ENCODE results near the gene SND1.

SND1 gene

DNA sequence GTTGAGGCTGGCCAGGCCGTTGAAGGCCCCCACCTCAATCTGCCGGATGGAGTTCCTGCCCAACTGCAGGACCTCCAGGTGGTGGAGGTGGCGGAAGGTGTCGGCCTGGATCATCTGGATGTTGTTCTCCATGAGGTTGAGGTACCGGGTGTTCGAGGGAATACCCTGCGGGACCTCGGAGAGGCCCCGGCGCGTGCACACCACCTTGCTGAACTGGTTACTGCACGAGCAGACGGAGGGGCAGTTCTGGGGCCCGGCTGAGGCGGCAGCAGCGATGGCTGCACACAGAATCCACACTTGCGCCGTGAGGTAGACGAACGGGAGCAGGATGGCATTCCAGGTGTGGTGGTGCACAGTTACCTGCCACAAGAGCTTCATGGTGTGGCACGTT is 378.3 kb downstream of the SND1 start:
- Histone ChIP-seq H3K4me1 (ENCODE audit: insufficient read depth, low read length) (peaks cover 63% of the 10 kb centered on the region), H3K4me3 (ENCODE audit: low read length) (peak overlapping the region; percentile 61), H3K36me3 (ENCODE audit: insufficient read depth, low read length) (peaks cover 25% of the 10 kb centered on the region), H3K27me3 (ENCODE audit: insufficient read depth, low read length) (no peaks in the 10 kb centered on the region), H2AFZ (ENCODE audit: low read depth, low read length) (no peak overlapping the region), H3K9me3 (ENCODE audit: low read length) (peaks cover 8% of the 10 kb centered on the region)

DNA sequence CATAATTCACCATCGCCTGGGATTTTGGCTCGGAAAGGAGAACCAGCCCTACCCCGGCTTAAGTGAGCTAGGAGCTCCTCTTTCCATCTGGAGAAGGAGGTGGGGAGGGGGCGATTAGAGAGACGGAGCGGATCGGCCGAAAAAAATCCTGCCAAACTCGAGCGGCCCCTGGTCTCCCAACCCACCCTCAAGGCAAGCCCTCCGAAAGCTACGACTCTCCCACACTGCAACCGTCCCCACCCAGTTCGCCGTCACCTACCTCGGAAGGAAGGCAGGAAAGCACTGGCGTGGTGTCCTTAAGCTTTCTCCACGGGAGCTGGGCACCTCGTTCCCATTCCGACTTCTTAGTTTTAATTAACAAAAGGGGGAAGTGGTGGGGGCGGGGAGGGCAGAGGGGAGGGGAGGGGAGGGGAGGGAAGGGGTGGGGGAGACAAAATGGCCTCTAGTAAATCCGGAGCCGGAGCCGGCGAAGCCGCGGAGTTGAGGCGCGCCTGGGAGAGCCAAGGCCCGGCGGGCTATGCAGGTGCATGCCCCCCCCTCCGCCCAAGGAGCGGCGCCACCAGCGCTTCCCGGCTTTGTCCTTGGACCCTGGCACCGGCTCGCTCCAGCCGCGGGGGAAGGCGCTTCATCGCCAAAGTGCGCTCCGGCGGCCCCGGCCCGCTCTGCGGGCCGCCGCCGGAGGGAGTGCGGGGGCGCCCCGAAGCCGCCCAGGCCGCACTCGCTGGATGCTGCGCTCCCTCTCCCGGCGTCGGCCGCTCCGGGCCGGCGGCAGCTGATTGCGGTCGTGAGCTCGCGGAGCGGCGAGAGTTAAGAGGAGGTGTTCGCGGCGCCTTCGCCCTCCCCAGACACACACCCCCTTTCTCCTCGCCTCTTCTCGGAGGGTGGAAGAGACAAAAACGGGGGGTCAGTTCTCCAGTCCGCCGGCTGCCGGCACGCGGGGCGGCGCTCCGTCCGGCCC is 378.9 kb downstream of the SND1 start, which contains the start of gene LRRC4:
TSS of gene LRRC4 (minus strand) at position 784 of the 958 bp plus-strand sequence. CDS start 797 bp downstream, outside the sequence.
- no peak within 1 kb of the TSS for H2AFZ ChIP-seq (ENCODE audit: low read depth, low read length)
- peaks cover 20% of the 10 kb centered on the region for H3K36me3 ChIP-seq (ENCODE audit: insufficient read depth, low read length)
- H3K27me3 ChIP-seq (ENCODE audit: insufficient read depth, low read length) = no peaks in the 10 kb centered on the region
- H3K9me3 ChIP-seq (ENCODE audit: low read length) = peaks cover 8% of the 10 kb centered on the region
- H3K4me1 ChIP-seq (ENCODE audit: insufficient read depth, low read length) = peaks cover 56% of the 10 kb centered on the region
- H3K4me3 ChIP-seq (ENCODE audit: low read length) = peak within 1 kb of the TSS; percentile 61

- Histone ChIP-seq H3K36me3 (ENCODE audit: insufficient read depth, low read length) (peaks cover 17% of the 10 kb centered on the region), H3K9me3 (ENCODE audit: low read length) (peaks cover 8% of the 10 kb centered on the region), H3K4me3 (ENCODE audit: low read length) (peak overlapping the region; percentile 61), H2AFZ (ENCODE audit: low read depth, low read length) (peak overlapping the region; percentile 58), H3K27me3 (ENCODE audit: insufficient read depth, low read length) (no peaks in the 10 kb centered on the region), H3K4me1 (ENCODE audit: insufficient read depth, low read length) (peaks cover 45% of the 10 kb centered on the region)
These were observed 380.1 kb downstream of the SND1 start for GRCh38 chr7:128031901-128032604.

GRCh38 chr7:128032605-128033235 is 380.7 kb downstream of the SND1 start:
- Histone ChIP-seq H3K4me3 (ENCODE audit: low read length) (peak overlapping the region; percentile 61), H3K36me3 (ENCODE audit: insufficient read depth, low read length) (peaks cover 17% of the 10 kb centered on the region), H3K4me1 (ENCODE audit: insufficient read depth, low read length) (peaks cover 38% of the 10 kb centered on the region), H2AFZ (ENCODE audit: low read depth, low read length) (peak overlapping the region; percentile 58), H3K27me3 (ENCODE audit: insufficient read depth, low read length) (no peaks in the 10 kb centered on the region), H3K9me3 (ENCODE audit: low read length) (peaks cover 8% of the 10 kb centered on the region)

DNA sequence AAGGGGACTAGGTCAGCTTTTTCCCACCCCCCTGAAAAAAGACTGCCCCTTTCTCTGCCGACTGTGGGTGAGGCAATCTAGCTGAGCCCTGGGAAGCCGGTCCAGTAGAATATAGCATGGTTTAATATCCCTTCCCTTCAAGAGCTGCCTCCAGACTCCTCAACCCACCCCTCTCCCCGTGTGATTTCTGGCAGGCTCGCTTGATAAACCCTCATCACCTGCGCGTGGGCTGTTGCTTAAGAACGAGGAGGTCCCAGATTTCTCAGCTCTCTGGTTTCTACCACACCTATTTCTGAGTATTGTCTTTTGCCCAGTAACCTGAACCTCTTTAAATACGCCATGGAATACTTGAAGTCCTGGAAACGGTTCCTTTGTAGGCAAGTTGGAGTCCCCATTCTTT is 381.3 kb downstream of the SND1 start:
- Histone ChIP-seq H3K9me3 (ENCODE audit: low read length) (peaks cover 8% of the 10 kb centered on the region), H3K36me3 (ENCODE audit: insufficient read depth, low read length) (peaks cover 17% of the 10 kb centered on the region), H3K4me1 (ENCODE audit: insufficient read depth, low read length) (peaks cover 33% of the 10 kb centered on the region), H3K4me3 (ENCODE audit: low read length) (peak overlapping the region; percentile 61), H3K27me3 (ENCODE audit: insufficient read depth, low read length) (no peaks in the 10 kb centered on the region), H2AFZ (ENCODE audit: low read depth, low read length) (no peak overlapping the region)

GRCh38 chr7:128034825-128035224 is 382.8 kb downstream of the SND1 start:
- peaks cover 18% of the 10 kb centered on the region for H3K4me1 ChIP-seq (ENCODE audit: insufficient read depth, low read length)
- peaks cover 4% of the 10 kb centered on the region for H3K36me3 ChIP-seq (ENCODE audit: insufficient read depth, low read length)
- no peak overlapping the region for H2AFZ ChIP-seq (ENCODE audit: low read depth, low read length)
- no peaks in the 10 kb centered on the region for H3K27me3 ChIP-seq (ENCODE audit: insufficient read depth, low read length)
- H3K4me3 ChIP-seq (ENCODE audit: low read length) = no peak overlapping the region
- no peaks in the 10 kb centered on the region for H3K9me3 ChIP-seq (ENCODE audit: low read length)

DNA sequence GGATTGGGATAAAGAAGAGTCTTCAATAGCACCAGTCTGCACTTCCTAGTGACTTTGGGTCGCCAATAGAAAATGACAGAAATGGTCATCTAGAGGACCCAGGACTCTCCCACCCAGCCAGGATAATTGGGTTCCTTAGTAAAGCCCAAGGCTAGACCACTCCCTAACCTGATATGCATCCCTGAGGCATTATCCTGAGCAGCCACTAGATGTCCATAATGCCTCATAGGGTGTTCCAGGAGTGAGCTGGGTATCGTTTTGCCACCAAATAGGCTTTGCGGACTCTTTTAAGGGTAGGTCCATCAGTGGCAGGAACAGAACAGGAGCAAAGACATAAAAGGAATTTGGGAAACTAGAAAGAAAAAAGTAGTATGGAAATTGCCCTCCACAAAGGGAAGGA is 383.7 kb downstream of the SND1 start:
- Histone ChIP-seq H3K27me3 (ENCODE audit: insufficient read depth, low read length) (no peaks in the 10 kb centered on the region), H2AFZ (ENCODE audit: low read depth, low read length) (no peak overlapping the region), H3K4me3 (ENCODE audit: low read length) (no peak overlapping the region), H3K36me3 (ENCODE audit: insufficient read depth, low read length) (no peaks in the 10 kb centered on the region), H3K4me1 (ENCODE audit: insufficient read depth, low read length) (peaks cover 9% of the 10 kb centered on the region), H3K9me3 (ENCODE audit: low read length) (no peaks in the 10 kb centered on the region)

DNA sequence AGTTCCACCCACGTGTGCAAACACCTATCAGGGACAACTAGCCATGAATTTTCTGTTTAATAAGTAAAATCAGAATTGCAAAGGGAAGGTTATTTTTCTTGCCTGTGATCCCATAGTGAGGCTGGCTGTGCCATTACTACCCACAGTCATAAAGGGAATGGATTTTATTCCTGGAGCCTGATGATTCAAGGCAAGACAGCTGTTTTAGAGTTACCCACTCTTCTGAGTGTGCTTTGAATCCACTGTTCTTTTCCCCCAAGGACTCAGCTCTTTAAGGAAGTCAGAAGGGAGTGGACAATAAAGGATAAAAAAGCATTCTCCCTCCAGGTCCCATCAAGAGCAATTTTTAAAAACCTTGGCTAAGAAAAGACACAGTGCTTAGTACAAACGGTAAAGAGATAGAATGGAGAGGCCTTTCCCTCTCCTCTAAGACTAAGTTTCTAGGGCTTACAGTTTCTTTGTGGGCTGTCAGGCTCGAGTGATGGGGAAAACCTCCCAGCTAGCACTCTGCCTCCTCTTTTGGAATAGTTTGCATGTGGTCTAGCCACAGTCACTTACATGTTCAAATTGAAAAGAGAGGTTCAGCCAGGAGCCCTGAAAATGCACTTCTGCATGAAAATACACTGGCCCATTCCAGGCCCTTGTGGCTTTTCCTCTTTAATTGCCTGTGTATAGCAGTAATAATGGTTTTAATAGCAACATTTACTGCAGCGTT is 384.4 kb downstream of the SND1 start:
- H3K9me3 ChIP-seq (ENCODE audit: low read length) = no peaks in the 10 kb centered on the region
- no peaks in the 10 kb centered on the region for H3K27me3 ChIP-seq (ENCODE audit: insufficient read depth, low read length)
- peaks cover 10% of the 10 kb centered on the region for H3K4me1 ChIP-seq (ENCODE audit: insufficient read depth, low read length)
- H3K36me3 ChIP-seq (ENCODE audit: insufficient read depth, low read length) = no peaks in the 10 kb centered on the region
- H2AFZ ChIP-seq (ENCODE audit: low read depth, low read length) = no peak overlapping the region
- H3K4me3 ChIP-seq (ENCODE audit: low read length) = no peak overlapping the region

GRCh38 chr7:128037081-128037480 is 385.1 kb downstream of the SND1 start:
- Histone ChIP-seq H3K36me3 (ENCODE audit: insufficient read depth, low read length) (no peaks in the 10 kb centered on the region), H3K9me3 (ENCODE audit: low read length) (no peaks in the 10 kb centered on the region), H3K27me3 (ENCODE audit: insufficient read depth, low read length) (no peaks in the 10 kb centered on the region), H2AFZ (ENCODE audit: low read depth, low read length) (no peak overlapping the region), H3K4me3 (ENCODE audit: low read length) (no peak overlapping the region), H3K4me1 (ENCODE audit: insufficient read depth, low read length) (peaks cover 16% of the 10 kb centered on the region)

- H2AFZ ChIP-seq (ENCODE audit: low read depth, low read length) = no peak overlapping the region
- no peaks in the 10 kb centered on the region for H3K9me3 ChIP-seq (ENCODE audit: low read length)
- no peaks in the 10 kb centered on the region for H3K27me3 ChIP-seq (ENCODE audit: insufficient read depth, low read length)
- H3K4me3 ChIP-seq (ENCODE audit: low read length) = no peak overlapping the region
- H3K4me1 ChIP-seq (ENCODE audit: insufficient read depth, low read length) = peaks cover 19% of the 10 kb centered on the region
- H3K36me3 ChIP-seq (ENCODE audit: insufficient read depth, low read length) = no peaks in the 10 kb centered on the region
These were observed 386.1 kb downstream of the SND1 start for GRCh38 chr7:128037880-128038619.

GRCh38 chr7:128039544-128039953 is 387.6 kb downstream of the SND1 start:
- Histone ChIP-seq H3K36me3 (ENCODE audit: insufficient read depth, low read length) (no peaks in the 10 kb centered on the region), H3K4me3 (ENCODE audit: low read length) (no peak overlapping the region), H3K27me3 (ENCODE audit: insufficient read depth, low read length) (no peaks in the 10 kb centered on the region), H3K9me3 (ENCODE audit: low read length) (no peaks in the 10 kb centered on the region), H3K4me1 (ENCODE audit: insufficient read depth, low read length) (peaks cover 15% of the 10 kb centered on the region), H2AFZ (ENCODE audit: low read depth, low read length) (no peak overlapping the region)

GRCh38 chr7:128040205-128040604 is 388.2 kb downstream of the SND1 start:
- no peaks in the 10 kb centered on the region for H3K27me3 ChIP-seq (ENCODE audit: insufficient read depth, low read length)
- H3K4me3 ChIP-seq (ENCODE audit: low read length) = no peak overlapping the region
- H3K36me3 ChIP-seq (ENCODE audit: insufficient read depth, low read length) = no peaks in the 10 kb centered on the region
- H3K9me3 ChIP-seq (ENCODE audit: low read length) = no peaks in the 10 kb centered on the region
- peaks cover 15% of the 10 kb centered on the region for H3K4me1 ChIP-seq (ENCODE audit: insufficient read depth, low read length)
- no peak overlapping the region for H2AFZ ChIP-seq (ENCODE audit: low read depth, low read length)

Measured in neuron (in vitro differentiated cells).